BLaER1 treated with 17β-estradiol and CSF1 and Interleukin-3, amounts not matched to agents 10 nM and 100 nM (cell line): ENCODE measurements around the gene REPIN1.

Experiments used
- H3K27ac ChIP-seq, 11 experiments: shearing (Covaris generic); formaldehyde crosslinking; 2 replicates each; pipeline ENCODE4 v1.8.1; 2022
- H3K27me3 ChIP-seq, 11 experiments: shearing (Covaris generic); formaldehyde crosslinking; 2 replicates each; pipeline ENCODE4 v1.8.1; 2022
- H3K36me3 ChIP-seq, 11 experiments: shearing (Covaris generic); formaldehyde crosslinking; 2 replicates each; pipeline ENCODE4 v1.8.1; 2022
- H3K4me1 ChIP-seq, 10 experiments: shearing (Covaris generic); formaldehyde crosslinking; 2 replicates each; pipeline ENCODE4 v1.8.1; 2022
- H3K4me2 ChIP-seq, 11 experiments: shearing (Covaris generic); formaldehyde crosslinking; 2 replicates each; pipeline ENCODE4 v1.8.1; 2022
- H3K4me3 ChIP-seq, 10 experiments: shearing (Covaris generic); formaldehyde crosslinking; 2 replicates each; pipeline ENCODE4 v1.8.1; 2022
- H3K9ac ChIP-seq, 11 experiments: shearing (Covaris generic); formaldehyde crosslinking; 2 replicates each; pipeline ENCODE4 v1.8.1; 2022
- H3K9me3 ChIP-seq, 11 experiments: shearing (Covaris generic); formaldehyde crosslinking; replicated peaks in 1 of 11; 2 replicates each; pipeline ENCODE4 v1.8.1; 2022
- H4K20me1 ChIP-seq, 11 experiments: shearing (Covaris generic); formaldehyde crosslinking; 2 replicates each; pipeline ENCODE4 v1.8.1; 2022
- Cebpa-rat ChIP-seq, 11 experiments: shearing (Covaris generic); IDR thresholded peaks; 2 replicates each; pipeline ENCODE4 v1.8.1; 2022

Gene REPIN1

DNA sequence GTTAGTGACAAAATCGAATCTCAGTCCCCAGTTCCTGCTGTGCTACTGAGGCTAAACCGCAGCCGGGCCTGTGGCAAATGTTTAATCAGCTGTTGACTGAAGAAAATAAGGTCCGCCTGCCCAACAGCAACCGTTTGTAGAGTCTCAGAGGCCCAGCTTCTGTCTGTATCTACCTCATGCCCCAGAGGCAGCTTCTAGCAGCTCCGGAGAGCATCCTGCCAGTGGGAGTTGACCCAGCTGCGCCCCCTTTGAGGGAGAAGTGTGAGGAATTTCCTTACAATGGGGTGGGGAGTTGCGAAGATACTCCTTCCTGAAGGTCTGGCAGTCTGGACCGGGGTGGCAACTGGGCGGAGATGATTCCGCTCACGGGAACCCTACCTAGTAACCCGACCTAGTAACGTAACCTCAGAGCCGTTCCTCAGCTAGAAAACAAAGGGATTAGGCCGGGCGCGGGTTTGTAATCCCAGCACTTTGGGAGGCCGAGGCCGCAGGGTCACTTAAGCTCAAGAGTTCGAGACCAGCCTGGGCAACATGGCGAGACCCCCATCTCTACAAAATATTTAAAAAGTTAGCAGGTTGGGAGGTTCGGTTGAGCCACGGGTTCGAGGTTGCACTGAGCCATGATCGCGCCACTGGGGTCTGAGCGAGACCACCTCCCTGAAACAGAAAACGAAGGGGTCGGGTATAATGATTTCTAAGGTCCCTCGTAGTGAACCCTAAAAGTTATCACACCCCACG is 9.7 kb downstream of the REPIN1 start:
- H3K27me3 ChIP-seq: no peaks in the 10 kb centered on the region
- H3K4me2 ChIP-seq: peak overlapping the region; percentile 90 to 99 (median 94)
- H3K9ac ChIP-seq: peak overlapping the region; percentile 83 to 93 (median 89)
- no peak for TF ChIP-seq Cebpa-rat (IDR thresholded peaks at IDR 0.05)
- H3K9me3 ChIP-seq: no peaks in the 10 kb centered on the region
- H3K4me3 ChIP-seq: peak overlapping the region; percentile 78 to 88 (median 84)
- peaks cover 58 to 80% (median 66%) of the 10 kb centered on the region in 10 experiments for H3K4me1 ChIP-seq
- H3K27ac ChIP-seq: peak overlapping the region; percentile 84 to 95 (median 88)
- H3K36me3 ChIP-seq: peaks cover 14 to 20% (median 19%) of the 10 kb centered on the region in 11 experiments
- peaks cover 12 to 34% (median 22%) of the 10 kb centered on the region in 11 experiments; a peak in 18 of 22 replicates for H4K20me1 ChIP-seq

DNA sequence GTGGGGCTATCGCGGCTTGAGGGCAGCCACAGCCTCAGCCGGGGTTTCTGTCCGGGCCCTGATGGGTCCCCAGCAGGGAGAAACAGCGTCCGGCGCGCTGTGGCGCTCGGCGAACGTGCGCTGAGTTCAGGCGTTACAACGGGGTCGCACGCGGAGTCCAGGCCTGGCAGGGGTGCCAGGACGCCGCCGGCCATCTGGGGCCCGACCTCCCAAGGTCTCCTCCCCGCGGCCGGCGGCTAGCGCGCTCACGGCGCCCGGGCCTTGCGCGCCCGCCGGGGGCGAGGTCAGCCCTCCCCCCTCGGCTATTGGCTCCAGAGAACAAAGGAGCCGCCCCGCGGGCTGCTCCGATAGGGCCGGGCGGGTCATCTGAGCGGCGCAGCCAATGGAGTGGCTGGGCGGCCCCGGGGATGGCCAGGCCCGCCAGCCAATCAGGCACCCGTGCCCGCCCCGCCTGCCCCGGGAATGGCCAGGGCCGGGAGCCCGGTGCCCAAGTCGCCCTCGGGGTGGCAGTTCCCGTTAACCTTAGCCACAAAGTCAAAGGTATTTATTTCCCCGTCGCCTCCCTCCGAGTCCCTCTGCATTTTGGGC is 10.3 kb downstream of the REPIN1 start, which contains the start of gene ZNF775:
TSS of gene ZNF775 (plus strand) at position 478 of the 588 bp plus-strand sequence. CDS start 9,141 bp downstream, outside the sequence.
- H3K4me1 ChIP-seq: peaks cover 60 to 80% (median 68%) of the 10 kb centered on the region in 10 experiments

DNA sequence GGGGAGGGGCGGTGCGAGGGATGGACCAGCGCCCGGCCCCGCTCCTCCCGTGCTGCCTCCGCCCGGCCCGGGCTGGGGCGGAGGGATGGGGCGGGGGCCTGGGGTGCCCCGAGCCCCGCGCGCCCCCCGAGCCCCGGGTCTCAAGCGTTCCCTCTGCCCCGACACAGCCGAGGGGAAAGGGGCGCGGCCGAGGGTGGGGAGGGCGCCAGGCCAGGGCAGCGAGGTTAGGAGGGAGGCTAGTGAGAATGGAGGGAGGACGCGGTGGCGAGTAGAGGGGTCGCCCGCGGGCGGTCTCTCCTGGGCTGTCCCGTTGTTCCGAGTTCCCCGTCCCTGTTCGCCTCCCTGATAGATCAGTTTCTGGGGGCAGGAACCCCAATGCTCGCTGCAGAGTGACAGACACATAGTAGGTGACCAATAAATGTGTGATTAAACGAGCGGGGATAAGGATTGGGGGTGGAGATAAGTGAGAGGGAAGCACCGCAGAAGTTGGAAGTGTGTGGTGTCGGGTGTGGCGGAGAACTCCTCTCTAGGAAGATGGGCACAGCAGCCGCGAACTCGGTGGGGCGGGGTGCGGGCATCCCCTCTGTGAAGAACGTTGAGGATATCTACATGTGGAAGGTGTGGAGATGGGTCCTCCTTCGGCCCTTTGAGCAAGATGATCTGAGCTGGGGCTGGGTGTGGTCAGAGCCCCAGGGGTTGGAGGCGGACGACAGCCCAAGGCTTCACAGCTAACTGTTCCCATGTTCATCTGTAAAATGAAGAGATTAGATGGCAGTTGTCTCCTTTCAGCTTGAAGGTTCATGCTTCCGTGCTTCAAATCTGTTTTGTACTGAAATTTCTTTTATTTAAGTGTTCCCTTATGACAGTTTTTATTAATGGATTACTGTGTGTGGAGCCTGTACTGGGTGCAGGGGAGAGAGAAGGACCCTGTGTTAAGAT is 11.1 kb downstream of the REPIN1 start:
- peak overlapping the region; percentile 78 to 88 (median 84) for H3K4me3 ChIP-seq
- peaks cover 7 to 33% (median 21%) of the 10 kb centered on the region in 11 experiments; a peak in 12 of 22 replicates for H4K20me1 ChIP-seq
- peak overlapping the region; percentile 84 to 95 (median 91) for H3K4me2 ChIP-seq
- peaks cover under 1 to 6% (median 4%) of the 10 kb centered on the region in 11 experiments; a peak in 15 of 22 replicates for H3K36me3 ChIP-seq
- no peaks in the 10 kb centered on the region for H3K9me3 ChIP-seq
- TF ChIP-seq Cebpa-rat (IDR thresholded peaks at IDR 0.05): no peak
- H3K27ac ChIP-seq: peak overlapping the region; percentile 37 to 95 (median 88); a peak in 21 of 22 replicates
- H3K9ac ChIP-seq: peak overlapping the region; percentile 82 to 93 (median 88)
- no peaks in the 10 kb centered on the region for H3K27me3 ChIP-seq
- peaks cover 66 to 82% (median 73%) of the 10 kb centered on the region in 10 experiments for H3K4me1 ChIP-seq

More for the DNA sequence above, 10.3 kb downstream of the REPIN1 start, which contains the start of gene ZNF775:
- Histone ChIP-seq H3K27ac (peak within 1 kb of the TSS; percentile 84 to 95 (median 88)), H3K27me3 (no peaks in the 10 kb centered on the region), H3K36me3 (peaks cover 8 to 14% (median 12%) of the 10 kb centered on the region in 11 experiments), H4K20me1 (peaks cover 11 to 34% (median 21%) of the 10 kb centered on the region in 11 experiments; a peak in 16 of 22 replicates), H3K9ac (peak within 1 kb of the TSS; percentile 83 to 93 (median 89)), H3K9me3 (no peaks in the 10 kb centered on the region), H3K4me3 (peak within 1 kb of the TSS; percentile 78 to 88 (median 84)), H3K4me2 (peak within 1 kb of the TSS; percentile 90 to 99 (median 94))
- no peak for TF ChIP-seq Cebpa-rat (IDR thresholded peaks at IDR 0.05)

DNA sequence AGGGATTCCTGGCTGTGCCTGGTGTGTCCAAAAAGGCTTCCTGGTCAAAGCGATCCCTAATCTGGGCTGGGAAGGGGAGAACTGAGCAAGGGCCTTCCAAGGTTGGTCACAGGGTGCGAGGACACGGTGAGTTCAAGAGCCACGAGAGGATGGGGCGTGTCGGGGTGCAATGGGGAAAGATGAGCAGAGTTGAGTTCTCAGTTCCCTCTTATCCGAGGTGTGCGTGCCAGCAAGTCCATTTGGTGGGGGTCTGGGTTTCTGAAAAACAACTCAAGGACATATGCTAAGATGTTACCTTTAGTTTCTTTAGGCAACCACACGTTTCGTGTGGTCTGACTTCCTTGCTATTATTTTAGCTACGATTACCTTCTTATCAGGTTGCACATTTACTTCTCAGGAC is 11.8 kb downstream of the REPIN1 start:
- peak overlapping the region; percentile 84 to 95 (median 91) for H3K4me2 ChIP-seq
- TF ChIP-seq Cebpa-rat (IDR thresholded peaks at IDR 0.05): no peak
- H3K36me3 ChIP-seq: peaks cover 0 to 8% (median 4%) of the 10 kb centered on the region in 11 experiments; a peak in 10 of 22 replicates
- H3K9ac ChIP-seq: peak overlapping the region in 10 of 11 experiments; percentile 83 to 93 (median 88); a peak in 17 of 22 replicates
- H3K4me3 ChIP-seq: peak overlapping the region; percentile 78 to 88 (median 84); a peak in 18 of 20 replicates
- no peaks in the 10 kb centered on the region for H3K27me3 ChIP-seq
- H3K4me1 ChIP-seq: peaks cover 61 to 87% (median 78%) of the 10 kb centered on the region in 10 experiments
- H3K9me3 ChIP-seq: no peaks in the 10 kb centered on the region
- H4K20me1 ChIP-seq: peaks cover 6 to 26% (median 21%) of the 10 kb centered on the region in 11 experiments; a peak in 12 of 22 replicates
- peak overlapping the region in 1 of 11 experiments; percentile 93; a peak in 1 of 22 replicates for H3K27ac ChIP-seq

DNA sequence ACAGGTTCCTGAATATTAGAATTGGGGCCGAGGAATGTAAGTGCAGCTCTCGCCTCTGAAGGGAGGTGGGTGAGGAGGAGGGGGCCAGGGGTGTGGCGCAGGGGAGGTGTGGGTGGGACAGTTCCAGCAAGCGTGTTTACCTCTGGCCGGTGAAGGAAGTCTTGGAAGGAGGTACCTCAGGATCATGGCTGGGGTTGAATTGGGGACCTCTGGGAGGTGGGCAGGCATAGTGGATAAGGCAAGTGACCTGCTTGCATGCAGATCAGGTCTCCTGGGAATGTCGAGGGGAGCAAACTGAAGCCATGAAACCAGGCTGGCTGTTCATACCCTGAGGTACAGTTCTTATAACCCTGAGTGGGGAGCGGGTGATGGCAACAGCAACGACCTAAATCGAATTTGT is 12.5 kb downstream of the REPIN1 start:
- Histone ChIP-seq H4K20me1 (peaks cover 6 to 26% (median 19%) of the 10 kb centered on the region in 11 experiments; a peak in 12 of 22 replicates), H3K27me3 (no peaks in the 10 kb centered on the region), H3K36me3 (peaks cover 0 to 12% (median 6%) of the 10 kb centered on the region in 11 experiments; a peak in 9 of 22 replicates), H3K4me2 (peak overlapping the region in 10 of 11 experiments; percentile 84 to 95 (median 92); a peak in 15 of 22 replicates), H3K4me3 (no peak overlapping the region), H3K9ac (no peak overlapping the region), H3K27ac (no peak overlapping the region), H3K9me3 (no peaks in the 10 kb centered on the region), H3K4me1 (peaks cover 56 to 82% (median 73%) of the 10 kb centered on the region in 10 experiments)
- TF ChIP-seq Cebpa-rat (IDR thresholded peaks at IDR 0.05): no peak

DNA sequence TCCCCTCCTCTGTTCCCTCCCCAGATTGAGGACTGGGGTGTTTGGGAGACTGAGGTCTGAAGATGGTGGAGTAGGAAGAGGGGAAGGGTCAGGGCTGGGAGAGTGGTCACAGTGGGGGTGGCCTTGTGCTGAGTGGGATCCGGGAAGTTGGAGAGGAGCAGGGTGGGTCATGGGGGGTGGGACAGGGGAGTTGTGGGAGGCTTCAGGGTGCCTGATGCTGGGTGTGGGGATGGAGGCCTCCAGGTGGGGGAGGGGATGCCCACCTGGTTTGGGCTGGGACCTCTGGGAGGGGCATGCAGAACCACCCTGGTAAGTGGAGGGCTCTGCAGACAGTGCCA is 13.1 kb downstream of the REPIN1 start:
- H3K4me3 ChIP-seq: no peak overlapping the region
- H3K4me2 ChIP-seq: no peak overlapping the region; a peak in 1 of 22 replicates
- H3K36me3 ChIP-seq: peaks cover 0 to 15% (median 6%) of the 10 kb centered on the region in 11 experiments; a peak in 11 of 22 replicates
- H3K9me3 ChIP-seq: no peaks in the 10 kb centered on the region
- no peak for TF ChIP-seq Cebpa-rat (IDR thresholded peaks at IDR 0.05)
- peak overlapping the region in 1 of 11 experiments; percentile 24; a peak in 1 of 22 replicates for H3K9ac ChIP-seq
- H3K4me1 ChIP-seq: peaks cover 50 to 75% (median 66%) of the 10 kb centered on the region in 10 experiments
- no peaks in the 10 kb centered on the region for H3K27me3 ChIP-seq
- H3K27ac ChIP-seq: no peak overlapping the region
- peaks cover 6 to 26% (median 18%) of the 10 kb centered on the region in 11 experiments; a peak in 12 of 22 replicates for H4K20me1 ChIP-seq

DNA sequence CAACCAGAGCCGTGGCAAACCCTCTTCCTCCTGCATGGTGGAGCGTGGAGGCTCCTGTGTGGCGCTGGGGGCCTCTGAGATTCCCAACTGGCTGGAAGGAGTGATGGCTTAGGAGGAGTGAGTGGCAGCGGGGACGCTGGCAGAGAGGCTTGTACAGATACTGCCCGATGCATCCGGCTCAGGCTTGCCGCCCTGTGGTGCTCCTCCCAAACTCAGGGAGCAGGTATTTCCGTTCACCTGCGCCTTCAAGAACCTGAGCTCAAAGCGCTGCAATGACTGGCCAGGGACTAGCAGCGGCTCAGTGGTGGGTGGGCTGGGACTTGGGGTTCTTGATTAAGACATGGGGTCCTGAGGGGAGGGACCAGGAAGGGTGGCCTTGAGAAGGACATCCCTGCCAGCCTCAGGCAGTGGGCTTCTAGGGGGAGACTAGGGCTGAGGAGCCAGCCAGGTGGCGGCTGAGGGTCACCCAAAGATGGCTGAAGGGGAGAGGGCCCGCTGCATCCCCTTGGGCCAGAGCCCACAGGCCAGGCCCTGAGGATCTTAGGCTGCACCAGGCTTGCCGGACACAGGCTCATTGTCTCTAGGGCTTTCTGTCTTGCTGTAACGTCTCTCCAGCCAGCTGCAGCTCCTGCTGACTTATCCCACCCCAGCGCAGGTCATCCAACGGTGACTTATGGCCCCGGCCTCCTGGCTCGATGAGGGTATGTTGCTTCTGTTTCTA is 13.7 kb downstream of the REPIN1 start:
- Histone ChIP-seq H4K20me1 (peaks cover 6 to 26% (median 18%) of the 10 kb centered on the region in 11 experiments; a peak in 12 of 22 replicates), H3K4me3 (no peak overlapping the region), H3K9me3 (no peaks in the 10 kb centered on the region), H3K27me3 (no peaks in the 10 kb centered on the region), H3K4me1 (peaks cover 44 to 70% (median 61%) of the 10 kb centered on the region in 10 experiments), H3K9ac (peak overlapping the region in 2 of 11 experiments; percentile 3 to 24; a peak in 4 of 22 replicates), H3K27ac (no peak overlapping the region), H3K4me2 (peak overlapping the region in 6 of 11 experiments; percentile 5 to 40 (median 16); a peak in 8 of 22 replicates), H3K36me3 (peaks cover 0 to 16% (median 6%) of the 10 kb centered on the region in 11 experiments; a peak in 11 of 22 replicates)
- TF ChIP-seq Cebpa-rat (IDR thresholded peaks at IDR 0.05): no peak
